Measurements from ENCODE around the gene RASD2.

Gene RASD2

DNA sequence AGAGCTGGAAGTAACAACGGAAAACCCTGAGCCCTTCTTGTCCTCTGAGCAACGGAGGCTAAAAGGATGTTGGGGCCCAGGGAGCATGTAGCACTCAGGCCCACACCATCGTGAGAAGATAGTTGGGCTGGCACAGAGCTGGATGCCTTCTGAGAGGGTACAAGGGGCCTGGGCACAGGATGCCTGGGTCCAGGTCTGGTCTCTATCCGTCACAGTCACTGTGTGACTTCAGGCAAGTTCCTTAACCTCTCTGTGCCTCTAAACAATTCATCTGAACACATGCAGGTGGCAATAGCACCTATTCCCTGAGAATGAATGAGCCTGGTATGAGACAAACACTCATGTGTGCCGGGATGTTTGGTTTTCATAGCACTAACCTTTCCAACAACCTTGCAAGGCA, 47.3 kb downstream of the RASD2 start:
- DNase-seq = no peak

DNA sequence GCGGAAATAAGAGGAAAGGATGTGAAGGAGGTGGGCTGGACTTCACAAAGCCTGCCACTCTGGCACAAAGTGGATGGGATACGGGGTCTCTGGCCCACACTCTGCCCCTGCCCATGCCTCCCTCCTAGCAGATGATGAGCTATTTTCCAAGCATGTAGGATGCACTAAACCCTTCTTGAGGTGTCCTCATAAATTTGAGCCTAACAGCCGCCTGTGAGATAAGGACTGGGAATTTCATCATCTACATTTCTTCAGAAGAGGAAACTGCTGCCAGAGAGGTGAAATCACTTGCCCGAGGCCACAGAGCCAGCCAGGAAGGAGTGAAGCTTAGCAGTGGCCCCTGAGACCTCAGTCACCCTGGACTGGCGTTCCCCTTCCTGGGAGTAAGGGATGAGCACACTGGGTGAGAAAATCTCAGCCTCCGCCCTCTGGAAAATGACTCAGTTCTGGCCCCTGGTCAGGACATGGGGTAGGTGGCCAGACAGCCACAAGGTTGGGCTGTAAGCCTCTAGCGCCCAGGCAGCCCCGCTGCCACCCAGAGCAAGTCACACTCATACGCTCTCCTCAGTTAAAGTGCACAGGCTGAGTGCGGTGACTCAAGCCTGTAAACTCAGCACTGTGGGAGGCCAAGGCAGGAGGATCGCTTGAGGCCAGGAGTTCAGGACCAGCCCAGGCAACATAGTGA, 48.6 kb downstream of the RASD2 start:
- no peak for DNase-seq

DNA sequence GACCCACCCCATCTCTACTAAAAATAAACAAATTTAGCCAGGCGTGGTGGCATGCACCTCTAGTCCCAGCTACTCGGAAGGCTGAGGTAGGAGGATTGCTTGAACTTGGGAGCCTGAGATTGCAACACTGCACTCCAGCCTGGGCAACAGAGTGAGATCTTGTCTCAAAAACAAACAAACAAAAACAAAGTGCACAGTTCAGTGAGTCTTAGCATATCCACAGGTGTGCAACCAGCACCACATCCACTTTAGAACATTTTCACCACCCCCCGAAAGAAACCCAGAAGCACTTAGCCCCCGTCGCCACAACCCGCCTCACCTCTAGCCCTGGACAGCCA, 49.1 kb downstream of the RASD2 start:
- DNase-seq = no peak

DNA sequence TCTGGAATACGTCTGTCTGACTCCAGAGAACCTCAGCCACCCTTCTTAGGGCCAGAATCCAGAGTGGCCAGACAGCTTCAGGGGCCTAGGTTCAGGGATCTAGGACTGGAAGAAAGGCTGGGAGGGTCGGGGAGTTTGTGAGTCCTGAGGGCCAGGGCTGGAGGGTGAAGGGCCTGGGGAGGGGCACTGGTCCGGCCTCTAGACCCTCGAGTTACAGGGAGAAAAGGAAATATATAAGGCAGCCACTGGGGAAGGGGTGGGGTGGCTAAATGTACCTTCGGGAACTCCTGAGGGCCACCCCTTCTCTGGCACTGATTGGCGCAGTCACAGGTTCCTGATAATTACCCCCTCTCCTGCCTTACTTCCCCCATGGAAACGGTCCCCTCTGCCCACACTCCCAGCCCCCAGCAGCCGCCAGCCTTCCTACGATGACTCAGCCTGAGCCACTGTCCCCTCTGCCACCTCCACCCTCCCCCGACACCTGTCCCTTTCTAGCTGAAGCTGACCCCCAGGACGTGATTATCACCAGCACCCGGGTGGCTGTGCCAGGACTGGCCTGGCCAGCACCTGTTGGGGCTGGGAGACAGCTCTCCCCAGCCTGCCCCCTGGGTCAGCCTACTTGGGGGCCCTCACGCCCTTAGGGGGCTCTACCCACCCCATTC, 50.1 kb downstream of the RASD2 start:
- DNase-seq = no peak

- no peak for DNase-seq
Observed at GRCh38 chr22:35591714-35592417, 51.2 kb downstream of the RASD2 start.

GRCh38 chr22:35592418-35592967, 51.9 kb downstream of the RASD2 start:
- DNase-seq = no peak

GRCh38 chr22:35593071-35593890, 52.6 kb downstream of the RASD2 start:
- no peak for DNase-seq

DNA sequence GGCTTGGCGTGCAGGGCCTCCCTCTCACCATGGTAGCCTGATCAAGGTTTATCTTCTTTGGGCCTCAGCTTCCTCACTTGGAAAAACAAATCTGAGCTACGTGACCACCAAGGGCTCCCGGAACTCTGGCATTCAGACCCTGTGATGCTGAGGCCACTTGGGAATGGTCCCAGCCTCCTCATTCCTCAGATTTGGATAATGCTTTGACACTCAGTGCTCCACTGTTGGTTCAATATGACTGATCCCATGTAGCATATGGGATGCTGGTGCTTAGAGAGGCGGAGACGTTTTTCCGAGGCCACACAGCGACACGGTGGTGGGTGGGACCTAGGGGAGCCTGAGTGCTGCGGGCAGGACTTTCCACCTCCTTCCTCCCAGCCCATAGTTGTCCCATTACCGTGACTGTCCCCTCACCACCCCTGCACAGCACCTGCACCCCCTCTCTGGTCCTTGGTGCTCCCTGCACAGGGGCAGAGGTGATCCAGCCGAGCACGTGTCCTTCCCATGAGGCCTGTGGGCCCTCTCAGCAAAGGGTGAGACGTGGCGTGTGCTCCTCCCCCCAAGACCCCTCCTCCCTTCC, 53.4 kb downstream of the RASD2 start:
- DNase-seq = no peak

DNA sequence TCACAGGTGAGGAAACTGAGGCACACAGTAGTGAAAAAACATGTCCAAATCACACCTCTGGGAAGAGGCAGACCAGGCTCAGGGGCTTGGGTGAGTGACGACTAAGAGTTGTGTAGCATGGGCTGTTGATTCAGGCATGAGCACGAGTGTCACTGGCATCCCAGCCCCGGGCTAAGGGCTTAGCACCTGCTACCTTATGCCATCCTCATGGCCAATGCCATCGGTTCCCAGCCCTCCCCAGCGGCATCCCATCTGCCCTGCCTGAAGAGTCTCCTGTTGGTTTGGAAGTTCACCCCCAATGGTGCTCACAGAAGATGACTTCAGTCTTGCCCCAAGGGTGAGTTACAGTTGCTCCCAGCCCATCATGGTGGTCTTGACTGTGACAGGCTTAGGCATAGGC, 54.1 kb downstream of the RASD2 start:
- DNase-seq = no peak

DNA sequence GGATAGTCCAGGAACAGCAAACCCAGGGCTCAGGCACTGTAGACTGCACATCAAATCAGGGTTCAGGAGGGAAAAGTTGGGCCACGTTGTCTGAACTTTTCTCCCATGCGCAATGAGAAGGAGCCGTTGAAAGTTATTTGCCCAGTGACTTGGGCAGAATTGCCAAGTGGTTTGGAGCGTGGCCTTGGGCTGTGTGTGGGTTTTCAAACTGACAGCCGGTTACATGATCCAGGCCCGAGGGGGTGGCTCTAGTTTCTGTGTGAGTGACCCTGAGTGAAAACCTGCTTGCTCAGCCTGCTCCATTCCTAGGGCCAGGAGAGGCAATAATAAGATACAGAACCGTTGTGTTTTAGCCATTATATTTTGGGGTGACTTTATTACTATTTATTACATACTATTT, 56.2 kb downstream of the RASD2 start:
- DNase-seq = no peak

DNA sequence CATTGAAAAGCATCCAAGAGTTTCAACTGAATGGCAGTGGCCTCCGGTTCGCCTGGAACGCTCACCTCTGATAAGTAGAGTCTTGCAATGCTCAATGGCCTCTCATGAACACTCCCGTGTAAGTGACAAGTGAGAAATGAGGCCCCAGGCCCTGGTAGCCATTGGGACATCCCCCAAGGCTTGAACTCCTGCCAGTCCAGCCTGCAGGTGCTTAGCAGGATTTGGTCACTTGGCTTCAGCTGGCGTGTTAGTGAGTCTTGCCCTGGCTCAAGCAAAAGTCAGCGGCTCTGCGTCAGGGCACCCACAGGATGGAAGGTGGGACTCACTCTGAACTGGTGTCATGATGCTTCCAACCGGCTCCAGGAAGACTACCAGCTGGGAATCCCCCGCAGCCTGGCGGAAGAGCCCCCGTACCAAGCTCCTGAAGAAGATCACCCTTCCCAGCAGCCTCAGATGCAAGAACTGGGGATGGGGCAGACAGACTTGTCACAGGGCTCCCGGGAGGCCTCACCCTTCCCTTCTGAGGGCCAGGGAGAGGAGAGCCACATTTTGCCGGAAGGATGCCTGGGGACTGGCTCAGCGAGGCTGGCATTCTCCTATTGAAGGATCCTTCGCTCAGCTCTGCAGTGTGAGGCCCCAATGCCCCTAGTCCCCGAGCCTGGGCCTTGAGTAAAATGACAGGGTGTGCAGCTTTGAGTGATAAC, 57.2 kb downstream of the RASD2 start:
- DNase-seq = no peak

- no peak for DNase-seq
Observed at GRCh38 chr22:35598396-35598710, 57.7 kb downstream of the RASD2 start.

GRCh38 chr22:35599364-35599763, 58.7 kb downstream of the RASD2 start:
- no peak for DNase-seq

DNA sequence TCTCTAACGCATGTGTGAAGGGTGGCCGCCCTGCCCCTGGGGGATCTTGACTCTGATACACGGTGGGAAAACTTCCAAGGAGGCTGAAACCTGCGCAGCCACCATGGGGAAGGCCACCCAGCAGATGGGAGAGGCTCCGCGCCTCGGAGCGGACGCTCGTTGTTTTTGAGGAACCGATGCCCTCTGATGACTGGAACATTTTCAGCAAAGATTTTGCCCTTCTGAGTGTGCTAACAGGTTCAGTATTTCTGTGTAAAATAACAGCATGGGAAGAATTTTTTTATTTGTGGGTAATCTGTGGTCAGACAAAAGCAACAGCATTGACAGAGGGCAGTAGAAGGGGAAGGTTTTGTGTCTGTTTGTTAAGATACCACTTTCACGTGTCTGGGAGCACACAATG, 59.8 kb downstream of the RASD2 start:
- no peak for DNase-seq

GRCh38 chr22:35601013-35601580, 60.5 kb downstream of the RASD2 start:
- DNase-seq = no peak

DNA sequence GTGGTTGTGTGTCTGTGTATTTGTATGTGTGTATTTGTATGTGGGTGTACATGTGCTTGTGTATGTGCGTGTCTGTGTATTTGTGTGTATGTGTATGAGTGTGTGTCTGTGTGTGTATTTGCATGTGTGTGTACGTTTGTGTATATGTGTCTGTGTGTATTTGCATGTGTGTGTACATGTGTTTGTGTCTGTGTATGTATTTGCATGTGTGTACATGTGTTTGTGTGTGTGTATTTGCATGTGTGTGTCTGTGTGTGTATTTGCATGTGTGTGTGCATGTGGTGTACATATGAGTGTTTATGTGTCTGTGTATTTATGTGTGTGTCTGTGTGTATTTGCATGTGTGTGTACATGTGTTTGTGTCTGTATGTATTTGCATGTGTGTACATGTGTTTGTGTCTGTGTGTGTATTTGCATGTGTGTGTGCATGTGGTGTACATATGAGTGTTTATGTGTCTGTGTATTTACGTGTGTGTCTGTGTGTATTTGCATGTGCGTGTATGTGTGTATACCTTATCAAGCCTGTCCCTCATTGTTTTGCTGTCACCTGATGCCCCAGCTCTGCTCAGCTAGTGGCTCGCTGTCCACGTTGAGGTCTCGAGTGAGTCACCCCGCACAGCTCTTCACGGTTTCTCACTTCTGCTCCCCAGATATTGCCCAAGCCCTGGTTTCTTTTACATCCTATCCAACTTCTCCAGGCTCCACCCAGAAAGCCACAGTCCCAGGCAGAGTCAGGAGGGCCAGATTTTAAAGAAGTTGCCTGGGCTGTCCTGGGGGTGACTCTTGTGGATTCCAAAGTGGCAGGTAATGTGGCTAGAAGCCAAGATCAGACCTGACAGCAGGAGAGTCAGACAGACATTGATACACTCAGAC, 61.3 kb downstream of the RASD2 start:
- DNase-seq = no peak
